Hepatic stellate cell (primary cell): Measurements from ENCODE around the gene VSNL1.
A peak's percentile ranks its signal among the peaks of the same experiment; 100 is the strongest.
"Not testable (repeated sequence)": the region's sequence is repeated elsewhere in the genome, so short reads cannot be mapped to it uniquely, and the experiment has no call there.

Experiments
- DNase-seq: peaks from one replicate; pipeline ENCODE4 v3.0.0; 2011; ENCODE audit warnings: low spot score

The VSNL1 gene

DNA sequence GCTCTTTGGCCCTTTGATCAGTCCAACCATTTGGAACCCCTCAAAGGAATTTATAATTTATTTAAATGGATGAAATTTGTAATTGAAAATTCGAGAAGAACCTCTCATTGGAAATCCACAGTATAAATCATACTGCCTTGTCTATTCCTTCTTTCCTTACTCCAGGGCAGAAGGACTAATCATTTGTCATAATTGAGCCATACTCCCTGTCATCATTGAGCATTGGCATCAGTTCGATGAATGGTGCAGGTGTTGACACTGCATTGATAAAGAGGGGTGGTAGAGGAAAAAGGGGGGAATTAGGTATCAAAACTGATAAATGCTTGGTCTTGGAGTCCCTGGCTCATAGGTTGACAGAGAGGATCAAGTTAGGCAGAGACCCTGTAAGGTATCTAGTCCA, 2.0 kb downstream of the VSNL1 start:
- no peak for DNase-seq

DNA sequence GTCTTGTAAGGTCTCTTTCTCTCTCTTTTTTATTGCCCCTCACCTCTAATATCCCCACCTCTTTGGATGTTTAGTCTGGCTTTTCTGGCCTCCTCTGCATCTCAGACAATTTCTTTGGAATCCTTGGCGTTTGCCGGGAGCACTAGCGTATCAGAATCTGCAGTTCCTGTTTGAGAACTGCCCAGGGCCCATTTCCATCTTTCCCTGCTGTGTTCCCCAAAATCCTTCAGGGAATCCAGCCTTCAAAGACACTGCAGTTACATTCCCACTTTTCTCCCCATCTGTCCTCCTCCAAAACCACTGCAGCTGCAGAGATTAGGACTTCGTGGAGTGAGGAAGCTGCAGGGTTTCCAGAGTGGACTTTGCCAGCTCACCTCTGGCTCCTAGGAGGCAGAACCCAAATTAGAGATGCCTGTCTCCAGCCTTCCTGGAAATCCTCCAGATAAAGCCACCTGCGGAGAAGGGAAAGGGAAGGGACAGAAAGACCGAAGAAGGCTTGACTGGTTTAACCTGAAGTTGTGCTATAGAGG, 2.7 kb downstream of the VSNL1 start:
- DNase-seq: no peak

GRCh38 chr2:17543848-17544247, 3.4 kb downstream of the VSNL1 start:
- DNase-seq: no peak

DNA sequence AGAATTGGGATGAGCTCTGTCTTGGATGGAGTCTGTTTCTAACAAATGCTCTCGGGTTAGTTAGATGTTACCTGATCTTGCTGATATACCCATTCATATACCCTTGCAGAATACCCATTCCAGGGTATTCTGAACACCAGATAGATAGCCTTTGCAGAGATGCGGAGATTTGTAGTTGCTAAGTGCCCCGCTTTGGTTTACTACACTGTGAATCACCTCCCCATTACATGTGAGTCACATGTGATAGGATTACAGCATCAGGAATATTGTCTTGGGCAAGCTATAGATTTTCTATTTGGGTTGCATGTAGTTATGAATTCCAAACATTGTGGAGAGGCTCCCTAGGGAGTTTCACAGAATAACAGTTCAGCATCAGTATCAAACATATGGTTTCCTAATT, 3.8 kb downstream of the VSNL1 start:
- DNase-seq: no peak

DNA sequence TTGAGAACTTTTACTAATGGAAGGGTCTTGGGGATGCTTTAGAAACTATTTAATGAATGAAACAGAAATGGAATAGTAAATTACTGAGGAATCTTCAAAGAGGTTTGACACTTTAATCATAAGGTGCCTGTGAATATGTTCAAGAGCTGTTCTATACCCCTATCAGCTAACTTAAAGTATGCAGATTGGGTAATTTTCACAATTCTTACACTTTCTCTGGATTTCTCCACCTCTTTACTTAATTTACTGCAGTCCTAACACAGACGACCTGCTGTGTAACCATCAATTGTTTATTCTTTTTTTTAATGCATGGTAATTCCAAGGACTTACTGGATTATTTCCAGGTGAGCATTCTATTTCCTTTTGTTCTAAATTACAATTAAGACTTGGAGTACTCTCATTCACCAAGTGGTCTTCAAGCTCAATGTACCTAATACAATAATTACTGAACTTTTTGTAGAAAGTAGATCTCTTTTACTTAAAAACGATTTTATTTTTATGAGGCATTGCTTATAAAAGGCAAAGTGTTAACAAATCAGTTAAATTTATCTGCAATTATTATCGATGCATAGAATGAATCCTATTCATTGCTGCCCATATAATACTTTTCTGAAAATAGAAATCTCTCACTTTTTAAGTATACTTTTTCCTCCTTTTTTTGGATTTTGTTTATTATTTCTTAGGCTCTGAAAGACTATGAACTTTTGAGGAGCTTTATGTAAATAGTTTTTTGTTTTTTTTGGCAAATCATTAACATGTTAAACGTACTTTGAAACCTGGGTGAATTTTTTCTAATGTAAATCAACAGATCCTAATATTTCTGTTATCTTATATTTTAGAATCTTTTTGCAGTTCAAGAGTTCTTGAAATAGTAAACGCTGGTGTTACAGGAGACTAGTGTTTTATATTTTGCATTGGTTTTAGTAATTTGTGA, 5.5 kb downstream of the VSNL1 start:
- DNase-seq: no peak

- no peak for DNase-seq
Measured at GRCh38 chr2:17547237-17547636, 6.7 kb downstream of the VSNL1 start.

- no peak for DNase-seq
Measured at GRCh38 chr2:17547737-17548136, 7.2 kb downstream of the VSNL1 start.

GRCh38 chr2:17550907-17551306, 10.4 kb downstream of the VSNL1 start:
- DNase-seq: no peak

DNA sequence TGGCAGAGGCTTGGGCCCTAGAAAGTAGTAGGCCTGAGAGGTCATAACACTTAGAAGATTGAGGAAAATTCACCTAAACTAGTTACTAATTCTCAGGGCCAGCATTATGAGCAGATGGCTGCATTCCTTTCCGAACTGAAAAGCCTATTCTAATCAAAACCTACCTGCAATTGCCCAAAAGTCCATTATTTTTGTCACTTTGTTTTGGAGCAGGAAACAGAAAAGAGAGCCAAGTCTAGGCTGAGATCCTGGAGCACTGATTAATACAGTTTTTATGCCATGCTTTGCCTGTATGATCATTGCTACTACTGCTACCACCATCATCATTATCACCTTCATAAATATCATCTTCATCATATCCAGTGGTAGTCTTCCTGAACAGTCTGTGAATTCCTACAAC, 14.7 kb downstream of the VSNL1 start:
- no peak for DNase-seq

GRCh38 chr2:17557596-17557995, 17.1 kb downstream of the VSNL1 start:
- no peak for DNase-seq

- DNase-seq: no peak
Measured at GRCh38 chr2:17558053-17558452, 17.6 kb downstream of the VSNL1 start.

GRCh38 chr2:17558878-17559277, 18.4 kb downstream of the VSNL1 start:
- DNase-seq: no peak

- DNase-seq: not testable (repeated sequence)
Measured at GRCh38 chr2:17565726-17566125, 25.2 kb downstream of the VSNL1 start.

- DNase-seq: no peak
Measured at GRCh38 chr2:17571681-17572080, 31.2 kb downstream of the VSNL1 start.

- DNase-seq: peak; percentile 5
Measured at GRCh38 chr2:17573085-17573803, 32.7 kb downstream of the VSNL1 start.

DNA sequence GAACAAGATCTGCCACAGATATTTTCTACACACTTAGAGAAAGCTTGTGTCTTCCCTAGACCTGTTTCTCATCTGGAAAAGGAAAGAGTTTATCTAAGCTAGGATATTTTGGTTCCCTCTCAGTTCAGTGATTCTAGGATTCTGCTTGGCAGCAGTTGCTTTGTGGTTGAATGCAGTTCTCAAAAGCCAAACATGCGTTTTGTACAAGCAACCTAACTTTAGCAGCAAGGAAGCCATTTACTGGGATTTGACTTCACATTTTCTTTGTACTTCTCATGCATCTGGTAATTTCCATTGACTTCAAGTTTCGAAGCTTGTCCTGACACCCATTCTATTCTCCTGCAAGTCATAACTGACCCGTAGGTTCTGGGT, 33.3 kb downstream of the VSNL1 start:
- DNase-seq: no peak

- DNase-seq: no peak
Measured at GRCh38 chr2:17574406-17575073, 34.0 kb downstream of the VSNL1 start.

DNA sequence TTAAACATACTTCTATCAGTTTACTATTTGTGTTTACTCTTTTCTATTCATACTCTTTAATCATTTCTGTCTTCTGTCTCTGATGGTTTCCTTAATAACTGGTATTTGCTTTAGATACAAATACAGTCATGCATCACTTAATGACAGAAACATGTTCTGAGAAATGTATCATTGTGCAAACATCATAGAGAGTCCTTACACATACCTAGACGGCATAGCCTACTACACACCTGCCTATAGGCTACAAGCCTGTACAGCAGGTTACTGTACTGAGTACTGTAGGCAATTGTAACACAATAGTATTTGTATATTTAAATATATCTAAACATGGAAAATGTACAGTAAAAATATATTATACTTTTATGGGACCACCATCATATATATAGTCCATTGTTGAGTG, 36.3 kb downstream of the VSNL1 start:
- no peak for DNase-seq

GRCh38 chr2:17578466-17578928, 38.0 kb downstream of the VSNL1 start:
- DNase-seq: no peak

- no peak for DNase-seq
Measured at GRCh38 chr2:17579605-17580318, 39.3 kb downstream of the VSNL1 start.

- no peak for DNase-seq
Measured at GRCh38 chr2:17580319-17580715, 39.8 kb downstream of the VSNL1 start.

DNA sequence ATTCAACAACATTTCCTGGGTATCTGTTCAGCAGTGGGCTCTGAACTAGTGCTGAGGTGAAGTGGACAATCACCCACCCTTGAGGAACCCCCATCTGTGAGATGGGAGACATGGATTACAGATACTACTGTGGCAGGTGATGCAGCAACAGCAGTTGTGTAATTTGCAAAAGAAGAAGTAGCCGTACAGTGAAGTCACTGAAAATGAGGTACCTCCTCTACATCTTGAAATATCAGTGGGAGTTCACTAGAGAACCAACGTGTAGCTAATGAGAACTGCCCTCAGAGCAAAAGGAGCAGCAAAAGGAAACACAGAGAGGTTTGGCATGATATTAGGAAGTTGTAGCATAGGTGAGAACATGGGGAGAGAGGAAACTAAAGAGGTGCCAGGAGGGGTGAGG, 41.3 kb downstream of the VSNL1 start:
- DNase-seq: no peak
